NCI-H2029 (cell line): ENCODE data around the gene NUS1.
"Not testable (repeated sequence)": the region's sequence is repeated elsewhere in the genome, so short reads cannot be mapped to it uniquely, and the experiment has no call there.

Experiments
- DNase-seq: peaks from one replicate; lab custom pipeline; 2025; lab: John Stamatoyannopoulos, UW

The NUS1 gene

GRCh38 chr6:117718895-117719294, 43.6 kb downstream of the NUS1 start:
- no peak for DNase-seq

- DNase-seq = not testable (repeated sequence)
Measured at GRCh38 chr6:117721520-117721919, 46.3 kb downstream of the NUS1 start.

- DNase-seq = no peak
Measured at GRCh38 chr6:117728626-117729025, 53.4 kb downstream of the NUS1 start.

GRCh38 chr6:117729613-117730012, 54.3 kb downstream of the NUS1 start:
- DNase-seq = no peak

- DNase-seq = no peak
Measured at GRCh38 chr6:117733341-117733740, 58.1 kb downstream of the NUS1 start.

GRCh38 chr6:117739869-117740268, 64.6 kb downstream of the NUS1 start:
- no peak for DNase-seq

GRCh38 chr6:117740605-117741004, 65.3 kb downstream of the NUS1 start:
- no peak for DNase-seq

- not testable (repeated sequence) for DNase-seq
Measured at GRCh38 chr6:117750675-117751074, 75.4 kb downstream of the NUS1 start.
